Measurements from ENCODE around the gene QRFP.

The QRFP gene

DNA sequence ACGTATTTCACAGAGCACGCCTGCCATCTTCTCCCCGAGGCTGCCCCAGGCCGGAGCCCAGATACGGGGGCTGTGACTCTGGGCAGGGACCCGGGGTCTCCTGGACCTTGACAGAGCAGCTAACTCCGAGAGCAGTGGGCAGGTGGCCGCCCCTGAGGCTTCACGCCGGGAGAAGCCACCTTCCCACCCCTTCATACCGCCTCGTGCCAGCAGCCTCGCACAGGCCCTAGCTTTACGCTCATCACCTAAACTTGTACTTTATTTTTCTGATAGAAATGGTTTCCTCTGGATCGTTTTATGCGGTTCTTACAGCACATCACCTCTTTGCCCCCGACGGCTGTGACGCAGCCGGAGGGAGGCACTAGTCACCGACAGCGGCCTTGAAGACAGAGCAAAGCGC, 9.6 kb downstream of the QRFP start:
- no peak for DNase-seq (ENCODE audit: extremely low read depth, insufficient read length)
- TF ChIP-seq, protein P1, sequence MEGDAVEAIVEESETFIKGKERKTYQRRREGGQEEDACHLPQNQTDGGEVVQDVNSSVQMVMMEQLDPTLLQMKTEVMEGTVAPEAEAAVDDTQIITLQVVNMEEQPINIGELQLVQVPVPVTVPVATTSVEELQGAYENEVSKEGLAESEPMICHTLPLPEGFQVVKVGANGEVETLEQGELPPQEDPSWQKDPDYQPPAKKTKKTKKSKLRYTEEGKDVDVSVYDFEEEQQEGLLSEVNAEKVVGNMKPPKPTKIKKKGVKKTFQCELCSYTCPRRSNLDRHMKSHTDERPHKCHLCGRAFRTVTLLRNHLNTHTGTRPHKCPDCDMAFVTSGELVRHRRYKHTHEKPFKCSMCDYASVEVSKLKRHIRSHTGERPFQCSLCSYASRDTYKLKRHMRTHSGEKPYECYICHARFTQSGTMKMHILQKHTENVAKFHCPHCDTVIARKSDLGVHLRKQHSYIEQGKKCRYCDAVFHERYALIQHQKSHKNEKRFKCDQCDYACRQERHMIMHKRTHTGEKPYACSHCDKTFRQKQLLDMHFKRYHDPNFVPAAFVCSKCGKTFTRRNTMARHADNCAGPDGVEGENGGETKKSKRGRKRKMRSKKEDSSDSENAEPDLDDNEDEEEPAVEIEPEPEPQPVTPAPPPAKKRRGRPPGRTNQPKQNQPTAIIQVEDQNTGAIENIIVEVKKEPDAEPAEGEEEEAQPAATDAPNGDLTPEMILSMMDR (IDR thresholded peaks at IDR 0.05; ENCODE audit: insufficient read depth, low read length, poor library complexity, severe bottlenecking) = no peak
- Histone ChIP-seq H3K4me3 (replicated peaks; ENCODE audit: low read depth, low read length) (no peak overlapping the region), H3K36me3 (ENCODE audit: control insufficient read depth, insufficient read depth, low read length) (peaks cover 33% of the 10 kb centered on the region), H3K27me3 (replicated peaks; ENCODE audit: control insufficient read depth, insufficient read depth, low read length) (no peaks in the 10 kb centered on the region)

DNA sequence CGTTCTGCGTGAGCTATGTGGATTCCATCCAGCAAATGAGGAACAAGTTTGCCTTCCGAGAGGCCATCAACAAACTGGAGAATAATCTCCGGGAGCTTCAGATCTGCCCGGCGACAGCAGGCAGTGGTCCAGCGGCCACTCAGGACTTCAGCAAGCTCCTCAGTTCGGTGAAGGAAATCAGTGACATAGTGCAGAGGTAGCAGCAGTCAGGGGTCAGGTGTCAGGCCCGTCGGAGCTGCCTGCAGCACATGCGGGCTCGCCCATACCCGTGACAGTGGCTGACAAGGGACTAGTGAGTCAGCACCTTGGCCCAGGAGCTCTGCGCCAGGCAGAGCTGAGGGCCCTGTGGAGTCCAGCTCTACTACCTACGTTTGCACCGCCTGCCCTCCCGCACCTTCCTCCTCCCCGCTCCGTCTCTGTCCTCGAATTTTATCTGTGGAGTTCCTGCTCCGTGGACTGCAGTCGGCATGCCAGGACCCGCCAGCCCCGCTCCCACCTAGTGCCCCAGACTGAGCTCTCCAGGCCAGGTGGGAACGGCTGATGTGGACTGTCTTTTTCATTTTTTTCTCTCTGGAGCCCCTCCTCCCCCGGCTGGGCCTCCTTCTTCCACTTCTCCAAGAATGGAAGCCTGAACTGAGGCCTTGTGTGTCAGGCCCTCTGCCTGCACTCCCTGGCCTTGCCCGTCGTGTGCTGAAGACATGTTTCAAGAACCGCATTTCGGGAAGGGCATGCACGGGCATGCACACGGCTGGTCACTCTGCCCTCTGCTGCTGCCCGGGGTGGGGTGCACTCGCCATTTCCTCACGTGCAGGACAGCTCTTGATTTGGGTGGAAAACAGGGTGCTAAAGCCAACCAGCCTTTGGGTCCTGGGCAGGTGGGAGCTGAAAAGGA, 10.9 kb downstream of the QRFP start:
- H3K4me3 ChIP-seq (replicated peaks; ENCODE audit: low read depth, low read length) = no peak overlapping the region
- no peaks in the 10 kb centered on the region for H3K27me3 ChIP-seq (replicated peaks; ENCODE audit: control insufficient read depth, insufficient read depth, low read length)
- DNase-seq (ENCODE audit: extremely low read depth, insufficient read length) = no peak
- peaks cover 38% of the 10 kb centered on the region for H3K36me3 ChIP-seq (ENCODE audit: control insufficient read depth, insufficient read depth, low read length)
- TF ChIP-seq, protein P1 (IDR thresholded peaks at IDR 0.05; ENCODE audit: insufficient read depth, low read length, poor library complexity, severe bottlenecking) = no peak

DNA sequence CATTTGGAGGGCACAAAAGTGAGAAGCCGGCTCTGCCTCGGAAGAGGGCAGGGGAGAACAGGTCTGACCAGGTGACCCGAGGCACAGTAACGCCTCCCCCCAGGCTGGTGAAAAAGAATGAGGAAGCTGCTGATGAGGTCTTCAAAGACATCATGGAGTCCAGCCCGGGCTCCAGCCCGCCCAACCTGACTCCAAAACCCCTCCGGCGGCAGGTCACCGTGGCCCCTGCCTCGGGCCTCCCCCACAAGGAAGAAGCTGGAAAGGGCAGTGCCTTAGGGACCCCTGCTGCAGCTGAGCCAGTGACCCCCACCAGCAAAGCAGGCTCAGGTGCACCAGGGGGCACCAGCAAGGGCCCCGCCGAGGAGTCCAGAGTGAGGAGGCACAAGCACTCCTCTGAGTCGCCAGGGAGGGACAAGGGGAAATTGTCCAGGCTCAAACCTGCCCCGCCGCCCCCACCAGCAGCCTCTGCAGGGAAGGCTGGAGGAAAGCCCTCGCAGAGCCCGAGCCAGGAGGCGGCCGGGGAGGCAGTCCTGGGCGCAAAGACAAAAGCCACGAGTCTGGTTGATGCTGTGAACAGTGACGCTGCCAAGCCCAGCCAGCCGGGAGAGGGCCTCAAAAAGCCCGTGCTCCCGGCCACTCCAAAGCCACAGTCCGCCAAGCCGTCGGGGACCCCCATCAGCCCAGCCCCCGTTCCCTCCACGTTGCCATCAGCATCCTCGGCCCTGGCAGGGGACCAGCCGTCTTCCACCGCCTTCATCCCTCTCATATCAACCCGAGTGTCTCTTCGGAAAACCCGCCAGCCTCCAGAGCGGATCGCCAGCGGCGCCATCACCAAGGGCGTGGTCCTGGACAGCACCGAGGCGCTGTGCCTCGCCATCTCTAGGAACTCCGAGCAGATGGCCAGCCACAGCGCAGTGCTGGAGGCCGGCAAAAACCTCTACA, 11.8 kb downstream of the QRFP start:
- peaks cover 46% of the 10 kb centered on the region for H3K36me3 ChIP-seq (ENCODE audit: control insufficient read depth, insufficient read depth, low read length)
- TF ChIP-seq, protein P1 (IDR thresholded peaks at IDR 0.05; ENCODE audit: insufficient read depth, low read length, poor library complexity, severe bottlenecking) = no peak
- no peak for DNase-seq (ENCODE audit: extremely low read depth, insufficient read length)
- no peak overlapping the region for H3K4me3 ChIP-seq (replicated peaks; ENCODE audit: low read depth, low read length)
- no peaks in the 10 kb centered on the region for H3K27me3 ChIP-seq (replicated peaks; ENCODE audit: control insufficient read depth, insufficient read depth, low read length)

DNA sequence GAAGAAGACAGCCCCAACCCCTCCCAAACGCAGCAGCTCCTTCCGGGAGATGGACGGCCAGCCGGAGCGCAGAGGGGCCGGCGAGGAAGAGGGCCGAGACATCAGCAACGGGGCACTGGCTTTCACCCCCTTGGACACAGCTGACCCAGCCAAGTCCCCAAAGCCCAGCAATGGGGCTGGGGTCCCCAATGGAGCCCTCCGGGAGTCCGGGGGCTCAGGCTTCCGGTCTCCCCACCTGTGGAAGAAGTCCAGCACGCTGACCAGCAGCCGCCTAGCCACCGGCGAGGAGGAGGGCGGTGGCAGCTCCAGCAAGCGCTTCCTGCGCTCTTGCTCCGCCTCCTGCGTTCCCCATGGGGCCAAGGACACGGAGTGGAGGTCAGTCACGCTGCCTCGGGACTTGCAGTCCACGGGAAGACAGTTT, 12.5 kb downstream of the QRFP start:
- Histone ChIP-seq H3K27me3 (replicated peaks; ENCODE audit: control insufficient read depth, insufficient read depth, low read length) (no peaks in the 10 kb centered on the region), H3K36me3 (ENCODE audit: control insufficient read depth, insufficient read depth, low read length) (peaks cover 46% of the 10 kb centered on the region), H3K4me3 (replicated peaks; ENCODE audit: low read depth, low read length) (no peak overlapping the region)
- TF ChIP-seq, protein P1 (IDR thresholded peaks at IDR 0.05; ENCODE audit: insufficient read depth, low read length, poor library complexity, severe bottlenecking) = no peak
- DNase-seq (ENCODE audit: extremely low read depth, insufficient read length) = no peak

DNA sequence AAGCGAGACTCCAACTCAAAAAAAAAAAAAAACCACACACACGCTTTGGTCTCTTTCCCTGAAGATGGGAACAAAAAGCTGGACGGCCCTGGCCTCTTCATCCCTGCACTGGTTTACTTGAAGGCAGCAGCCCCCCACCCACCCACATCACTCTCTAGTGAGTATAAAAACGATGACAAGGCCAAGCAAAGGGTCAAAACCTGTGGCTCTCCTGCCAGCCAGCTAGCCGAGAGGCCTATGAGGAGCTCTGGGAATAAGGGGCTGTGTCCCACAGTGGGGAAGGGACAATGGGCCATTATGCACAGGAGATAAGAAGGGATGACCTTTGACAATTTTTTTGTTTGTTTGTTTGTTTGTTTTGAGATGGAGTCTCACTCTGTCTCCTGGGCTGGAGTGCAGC, 13.1 kb downstream of the QRFP start:
- peaks cover 46% of the 10 kb centered on the region for H3K36me3 ChIP-seq (ENCODE audit: control insufficient read depth, insufficient read depth, low read length)
- TF ChIP-seq, protein P1 (IDR thresholded peaks at IDR 0.05; ENCODE audit: insufficient read depth, low read length, poor library complexity, severe bottlenecking) = no peak
- no peaks in the 10 kb centered on the region for H3K27me3 ChIP-seq (replicated peaks; ENCODE audit: control insufficient read depth, insufficient read depth, low read length)
- no peak overlapping the region for H3K4me3 ChIP-seq (replicated peaks; ENCODE audit: low read depth, low read length)
- DNase-seq (ENCODE audit: extremely low read depth, insufficient read length) = no peak
